T-helper 1 cell (primary cell): Measurements from ENCODE around the gene YPEL1.
"Not testable (repeated sequence)": the region's sequence is repeated elsewhere in the genome, so short reads cannot be mapped to it uniquely, and the experiment has no call there.

Experiments
- DNase-seq, 5 donors: peaks; one replicate each; pipeline ENCODE4 v3.0.0-alpha.2; 2012 to 2020

Gene YPEL1

GRCh38 chr22:21698430-21699329 lies 36.9 kb downstream of the YPEL1 start:
- DNase-seq: no peak

DNA sequence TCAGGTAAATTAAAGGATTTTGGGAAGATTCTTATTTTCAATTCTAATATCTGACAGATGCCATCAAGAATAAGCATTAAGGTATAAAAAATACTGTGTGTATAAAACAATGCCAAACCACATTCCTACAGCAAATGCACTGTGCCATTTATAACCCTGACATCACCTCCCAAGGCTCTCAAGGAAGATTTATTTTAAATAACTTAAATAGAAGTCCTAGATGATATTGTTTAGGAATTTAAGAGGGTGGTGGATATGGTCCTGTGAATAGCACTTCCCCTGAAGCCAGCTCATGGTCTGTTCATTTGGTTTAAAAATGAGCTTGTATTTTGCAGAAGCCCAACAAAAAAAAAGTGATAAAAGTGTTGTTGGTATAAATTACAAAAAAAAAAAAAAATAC lies 37.7 kb downstream of the YPEL1 start:
- DNase-seq: no peak

- no peak for DNase-seq
Measured at GRCh38 chr22:21697021-21697771, 38.4 kb downstream of the YPEL1 start.

GRCh38 chr22:21696115-21696514 lies 39.5 kb downstream of the YPEL1 start:
- no peak for DNase-seq

DNA sequence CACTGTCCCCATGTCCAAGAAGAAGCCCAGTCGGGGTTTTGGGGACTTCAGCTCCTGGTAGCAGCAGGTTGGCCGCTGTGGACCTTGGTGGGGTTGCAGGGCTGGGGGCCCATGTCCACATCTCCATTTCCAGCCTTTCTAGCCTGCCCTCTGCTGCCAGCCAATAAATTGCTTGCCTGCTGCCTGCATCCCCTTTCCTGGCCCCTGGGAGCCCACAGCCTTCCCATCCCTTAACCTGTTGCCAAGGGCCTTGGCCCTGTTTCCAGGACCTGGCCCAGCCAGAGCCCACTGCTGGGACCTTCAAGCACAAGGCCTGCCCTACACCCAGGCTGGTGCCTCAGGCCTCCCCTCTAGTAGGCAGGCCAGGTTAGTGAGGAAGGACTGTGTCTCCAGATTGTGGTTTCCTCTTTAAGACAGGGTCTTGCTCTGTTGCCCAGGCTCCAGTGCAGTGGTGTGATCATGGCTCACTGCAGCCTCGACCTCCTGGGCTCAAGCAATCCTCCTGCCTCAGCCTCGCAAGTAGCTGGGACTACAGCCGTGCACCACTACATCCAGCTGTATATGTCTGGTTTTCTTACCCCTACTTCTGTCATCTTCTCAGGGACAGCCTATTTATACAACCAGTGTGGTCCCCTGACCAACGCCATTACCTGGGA lies 40.0 kb downstream of the YPEL1 start:
- no peak for DNase-seq

DNA sequence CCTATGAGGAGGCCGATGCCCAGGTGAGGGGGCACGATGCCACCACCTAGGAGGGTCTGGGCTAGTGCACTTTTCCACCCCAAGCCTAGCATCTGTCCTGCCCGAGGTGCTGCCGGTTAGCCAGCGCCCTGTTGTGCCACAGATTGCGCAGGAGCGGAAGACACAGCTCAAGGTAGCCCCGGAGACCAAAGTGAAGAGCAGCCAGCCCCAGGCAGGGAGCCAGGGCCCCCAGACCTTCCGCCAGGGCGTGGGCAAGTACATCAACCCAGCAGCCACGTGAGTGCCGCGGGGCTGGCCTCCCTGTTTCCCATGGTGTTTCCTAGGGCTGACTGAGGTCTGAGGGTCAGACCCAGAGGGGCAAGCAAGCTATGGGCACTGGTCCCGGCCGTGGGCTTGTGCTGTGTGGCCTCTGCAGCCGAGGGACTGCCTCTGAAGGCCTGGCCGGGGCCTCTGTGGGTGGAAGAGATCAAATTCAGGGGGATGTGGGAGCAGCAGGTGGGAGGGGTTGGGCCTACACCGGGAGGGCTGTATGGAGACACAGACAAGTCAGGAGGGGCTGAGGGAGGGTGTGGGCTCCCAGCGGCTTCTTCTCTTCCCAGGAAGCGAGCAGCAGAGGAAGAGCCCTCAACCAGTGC lies 40.7 kb downstream of the YPEL1 start:
- DNase-seq: no peak

DNA sequence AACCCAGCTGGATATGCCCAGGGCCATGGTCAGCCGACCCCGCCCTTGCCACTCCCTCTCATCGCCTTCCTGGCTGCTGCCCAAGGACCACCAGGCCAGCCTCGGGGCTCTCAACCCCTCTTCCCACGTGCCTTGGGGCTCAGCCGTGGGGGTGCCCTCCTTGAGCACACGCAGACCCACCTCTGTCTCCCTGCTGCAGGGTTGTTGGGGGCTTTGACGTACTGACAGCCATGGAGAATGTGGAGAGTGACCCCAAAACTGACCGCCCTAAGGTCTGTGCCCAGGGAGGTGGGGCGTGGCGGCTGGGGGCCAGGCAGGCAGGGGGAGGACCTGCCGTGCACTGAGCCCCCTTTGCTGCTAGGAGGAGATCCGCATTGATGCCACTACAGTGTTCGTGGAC lies 41.2 kb downstream of the YPEL1 start:
- no peak for DNase-seq

- no peak for DNase-seq
Measured at GRCh38 chr22:21693999-21694341, 41.6 kb downstream of the YPEL1 start.

- DNase-seq: no peak
Measured at GRCh38 chr22:21693333-21693998, 42.1 kb downstream of the YPEL1 start.

GRCh38 chr22:21692856-21693255 lies 42.7 kb downstream of the YPEL1 start:
- not testable (repeated sequence) for DNase-seq

DNA sequence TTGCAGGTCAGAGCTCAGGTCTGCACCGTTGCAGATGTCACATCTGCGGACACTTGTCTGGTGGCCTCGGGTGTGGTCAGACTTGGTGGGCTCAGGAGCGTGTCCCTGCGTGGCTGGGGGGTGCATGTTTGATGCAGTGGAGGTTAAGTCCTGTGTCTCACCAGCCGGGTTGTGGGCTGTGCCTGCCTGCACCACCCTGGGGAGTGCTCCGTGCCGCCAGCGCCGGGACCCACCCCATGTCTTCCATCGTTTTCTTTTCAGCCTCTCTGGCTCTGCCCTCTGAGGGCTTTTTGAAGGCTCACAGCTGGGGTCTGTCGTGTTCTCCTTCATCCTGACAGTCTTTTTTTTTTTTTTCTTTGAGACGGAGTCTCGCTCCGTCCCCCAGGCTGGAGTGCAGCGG lies 43.8 kb downstream of the YPEL1 start:
- DNase-seq: no peak

DNA sequence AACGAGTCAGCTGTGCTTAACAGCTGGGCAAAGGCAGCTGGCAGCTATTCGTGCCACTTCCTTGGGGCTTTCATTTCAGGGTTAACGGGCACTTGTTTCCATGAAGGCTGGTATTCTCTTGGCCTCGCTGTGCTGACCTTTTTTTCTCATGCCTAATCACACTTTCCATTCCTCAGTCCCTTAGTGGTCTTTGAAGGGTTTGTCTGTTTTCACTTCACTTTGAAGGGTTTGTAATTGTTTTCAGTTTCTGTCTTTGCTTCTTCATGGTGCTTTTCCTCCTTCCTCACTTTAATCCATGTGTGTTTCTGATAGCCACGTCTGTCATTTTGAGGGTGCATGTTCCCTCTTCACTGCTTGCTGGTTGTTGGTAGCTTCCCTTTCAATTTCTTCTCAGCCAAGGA lies 45.2 kb downstream of the YPEL1 start:
- DNase-seq: peak in 1 of 5 donors; percentile 15

- no peak for DNase-seq
Measured at GRCh38 chr22:21688706-21689381, 46.8 kb downstream of the YPEL1 start.

- no peak for DNase-seq
Measured at GRCh38 chr22:21688341-21688705, 47.3 kb downstream of the YPEL1 start.

DNA sequence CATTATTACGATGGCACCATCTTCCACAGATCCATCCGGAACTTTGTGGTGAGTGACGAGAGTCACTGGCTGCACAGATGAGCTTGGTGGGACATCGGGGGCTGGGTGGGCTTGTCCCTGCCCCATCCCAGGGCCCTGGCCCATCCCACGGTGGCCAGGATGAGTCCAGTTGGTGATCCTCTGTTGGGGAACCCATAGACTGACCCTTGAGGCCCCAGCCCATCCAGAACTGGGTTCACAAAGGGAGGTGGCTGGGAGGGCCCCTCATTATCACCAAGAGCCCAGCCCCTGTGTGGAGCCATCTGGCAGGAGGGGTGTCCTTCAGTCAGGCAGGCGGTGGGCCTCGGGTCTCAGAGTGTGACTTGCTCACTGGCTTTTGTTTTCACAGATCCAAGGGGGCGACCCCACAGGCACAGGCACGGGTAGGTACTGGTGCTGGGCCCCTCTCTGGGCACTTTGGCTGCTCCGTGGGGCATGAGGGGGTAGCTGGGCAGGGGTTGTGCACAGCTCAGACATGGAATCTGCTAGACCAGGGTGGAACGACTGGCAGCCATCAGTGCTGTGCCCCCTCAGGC lies 47.8 kb downstream of the YPEL1 start:
- no peak for DNase-seq

DNA sequence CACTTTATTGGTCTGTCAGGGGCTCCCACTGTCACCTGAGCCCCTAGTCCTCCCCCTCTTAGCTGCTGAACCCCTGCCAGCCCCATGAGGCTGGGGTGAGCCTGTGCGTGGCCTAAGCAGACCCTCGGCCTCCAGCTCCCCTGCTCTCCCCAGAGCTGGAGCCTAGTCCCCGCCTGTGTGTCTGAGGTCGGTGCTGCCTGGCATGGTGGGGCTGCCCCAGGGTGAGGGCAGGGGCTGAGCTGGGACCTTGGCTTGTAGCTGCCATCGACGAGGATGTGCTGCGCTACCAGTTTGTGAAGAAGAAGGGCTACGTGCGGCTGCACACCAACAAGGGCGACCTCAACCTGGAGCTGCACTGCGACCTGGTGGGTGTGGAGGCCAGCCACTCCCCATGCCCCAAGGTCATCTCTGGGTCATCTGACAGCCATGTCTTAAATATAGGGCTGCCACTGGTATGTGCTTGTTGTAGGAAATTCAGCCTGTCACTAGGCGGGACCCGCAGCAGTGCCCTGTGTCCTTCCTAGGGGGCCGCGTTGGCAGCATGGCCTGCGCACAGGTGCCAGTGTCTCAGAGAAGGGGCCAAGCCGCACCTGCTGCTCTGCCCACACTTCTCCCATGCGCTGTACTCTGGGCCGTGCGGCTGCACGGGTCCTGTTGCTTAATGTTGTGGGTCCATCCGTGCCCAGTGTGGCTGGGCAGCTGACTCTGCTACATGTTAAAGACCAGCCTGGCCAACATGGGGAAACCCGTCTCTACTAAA lies 48.8 kb downstream of the YPEL1 start:
- DNase-seq: no peak

- DNase-seq: no peak
Measured at GRCh38 chr22:21686193-21686608, 49.4 kb downstream of the YPEL1 start.

DNA sequence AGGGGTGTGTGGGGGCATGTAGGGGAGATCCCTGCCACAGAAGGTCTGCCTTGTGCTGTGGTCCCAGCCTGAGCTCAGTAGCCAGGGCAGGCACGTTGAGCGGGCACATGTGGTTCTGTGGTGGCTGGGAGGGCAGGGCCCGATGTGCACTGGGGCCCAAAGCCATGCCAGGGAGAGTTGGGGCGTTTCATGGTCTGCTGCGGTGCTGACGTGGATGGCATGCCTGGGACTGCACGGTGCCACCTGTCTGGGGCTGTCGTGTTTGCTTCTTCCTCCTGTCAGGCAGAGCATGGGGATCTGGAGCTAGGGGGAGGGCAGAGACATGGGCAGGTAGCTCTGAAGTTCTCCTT lies 50.5 kb downstream of the YPEL1 start:
- DNase-seq: no peak

DNA sequence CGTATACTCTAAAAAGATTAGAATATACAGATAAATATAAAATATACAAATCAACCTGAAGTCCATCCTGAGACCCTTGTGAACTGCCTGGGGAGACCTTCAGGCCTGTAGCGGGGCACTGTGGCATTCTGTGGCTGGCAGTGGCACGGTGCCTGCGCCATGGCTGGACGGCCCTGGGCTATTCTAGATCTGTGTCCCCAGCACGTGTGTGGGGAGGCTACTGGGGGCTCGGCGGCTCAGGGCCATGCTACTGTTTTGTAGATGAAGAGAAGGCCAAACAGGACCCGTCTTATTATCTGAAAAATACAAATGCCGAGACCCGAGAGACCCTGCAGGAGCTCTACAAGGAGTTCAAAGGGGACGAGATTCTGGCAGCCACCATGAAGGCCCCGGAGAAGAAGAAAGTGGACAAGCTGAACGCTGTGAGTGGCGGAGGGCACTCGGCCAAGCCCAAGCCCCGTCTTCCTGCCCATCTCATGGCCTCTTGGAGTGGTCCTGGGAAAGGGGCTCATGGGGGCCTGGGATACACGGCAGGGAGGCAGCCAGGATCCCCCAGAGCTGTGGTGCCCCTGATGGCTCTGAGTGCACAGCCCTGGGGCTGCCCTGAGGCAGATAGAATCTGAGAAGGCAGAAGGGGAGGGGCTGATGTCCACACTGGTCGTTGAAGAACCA lies 51.0 kb downstream of the YPEL1 start:
- no peak for DNase-seq

DNA sequence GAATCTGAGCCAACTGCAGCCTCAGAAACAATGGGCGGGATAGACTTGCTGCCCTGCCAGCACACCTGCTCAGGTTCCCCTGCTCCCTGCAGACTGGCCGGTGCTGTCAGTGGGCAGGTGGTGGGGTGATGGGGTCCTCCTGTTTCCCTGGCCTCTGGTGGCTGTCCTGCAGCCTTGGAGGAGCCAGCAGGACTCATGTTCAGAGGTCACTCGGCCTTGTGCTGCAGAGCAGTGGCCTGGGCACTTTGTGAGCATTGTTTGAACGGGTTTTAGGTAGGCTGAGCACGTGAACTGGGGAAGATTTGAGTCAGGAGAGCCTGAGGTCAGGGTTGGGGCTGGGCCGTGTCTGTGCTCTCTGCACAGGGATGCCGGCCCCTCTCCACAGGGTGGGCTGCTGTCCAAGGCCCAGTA lies 52.2 kb downstream of the YPEL1 start:
- no peak for DNase-seq
